M059J (cell line): ENCODE measurements around the gene CUL1. TPM values are rescaled to one million over a fixed set of nuclear protein-coding genes. Genes with fewer than 3 reads are reported as not detected.

Source experiments
- DNase-seq: peaks from one replicate; pipeline ENCODE4 v3.0.0-alpha.2; 2012; ENCODE audit warnings: low read depth
- total RNA-seq: library from RNA; depleted of rRNA; stranded (reverse); fragments of >200 nt; shearing (Covaris generic); gene quantifications from 2 replicates; pipeline ENCODE4 v1.2.3, GENCODE V29; 2014; rRNA removed

The CUL1 gene
- total RNA-seq, 1 experiment from 2014 or later, result 51.6 TPM

DNA sequence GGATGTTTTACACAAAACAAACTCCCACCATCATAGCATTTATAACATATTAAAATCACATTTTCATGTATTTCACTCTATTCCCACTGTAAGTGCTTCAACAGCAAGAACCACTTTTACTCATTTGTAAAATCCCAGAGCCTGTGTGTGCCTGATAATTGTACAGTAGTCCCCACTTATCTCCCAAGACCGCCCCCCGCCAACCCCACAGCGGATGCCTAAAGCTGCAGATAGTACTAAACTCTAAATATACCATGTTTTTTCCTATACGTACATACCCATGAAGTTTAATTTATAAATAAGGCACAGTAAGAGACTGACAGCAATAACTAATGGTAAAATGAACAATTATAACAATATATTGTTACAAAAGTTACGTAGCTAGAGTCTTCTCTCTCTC is 151.9 kb downstream of the CUL1 start:
- DNase-seq, result no peak

Other genes starting within 250 kb of the CUL1 start
- not detected in 2 replicates for gene C7orf33, start 108.1 kb upstream of the CUL1 start, total RNA-seq
- gene EZH2, start 185.4 kb downstream of the CUL1 start, total RNA-seq, result 19.5 and 37.1 TPM in 2 replicates